ENCODE data around the gene OTUD5.

Gene OTUD5

DNA sequence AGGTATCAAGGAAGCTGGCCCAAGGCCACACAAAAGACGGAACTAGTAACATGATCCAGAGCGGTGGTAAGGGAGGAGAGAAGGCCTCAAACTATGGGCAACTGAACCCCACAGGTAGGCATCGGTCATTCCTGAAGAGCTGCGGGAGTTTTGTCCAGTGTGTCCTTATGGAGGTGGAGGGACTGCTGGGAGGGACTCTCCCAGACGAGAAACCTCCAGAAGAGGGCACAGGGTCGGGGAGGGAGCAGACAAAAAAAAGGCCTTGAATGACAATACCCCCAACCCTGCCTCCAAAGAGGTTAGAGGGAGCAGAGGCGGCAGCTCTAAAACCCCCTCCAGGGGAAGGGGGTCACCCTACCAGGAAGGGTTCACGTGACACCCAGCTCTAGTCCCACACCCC lies 53.2 kb downstream of the OTUD5 start:
- CTCF ChIA-PET = no interaction called here
- Mint-ChIP-seq H3K4me3 (no peak overlapping the region), H3K27me3 (no peaks in the 10 kb centered on the region), H3K36me3 (peaks cover 26% of the 10 kb centered on the region), H3K9me3 (no peaks in the 10 kb centered on the region), H3K4me1 (peaks cover 7% of the 10 kb centered on the region), H3K27ac (no peak overlapping the region)
- DNase-seq = no peak

- CTCF ChIA-PET = interaction anchor here (0.6 kb wide), 1 partner anchor 17 kb away, joined by 3 read pairs; no protein-coding TSS in a partner anchor
- peaks cover 10% of the 10 kb centered on the region for H3K4me1 Mint-ChIP-seq
- no peaks in the 10 kb centered on the region for H3K9me3 Mint-ChIP-seq
- no peak for DNase-seq
- H3K4me3 Mint-ChIP-seq = no peak overlapping the region
- H3K27ac Mint-ChIP-seq = peak overlapping the region; percentile 72
- H3K27me3 Mint-ChIP-seq = no peaks in the 10 kb centered on the region
- H3K36me3 Mint-ChIP-seq = peaks cover 21% of the 10 kb centered on the region
These were observed 54.1 kb downstream of the OTUD5 start for GRCh38 chrX:48903290-48903689.

DNA sequence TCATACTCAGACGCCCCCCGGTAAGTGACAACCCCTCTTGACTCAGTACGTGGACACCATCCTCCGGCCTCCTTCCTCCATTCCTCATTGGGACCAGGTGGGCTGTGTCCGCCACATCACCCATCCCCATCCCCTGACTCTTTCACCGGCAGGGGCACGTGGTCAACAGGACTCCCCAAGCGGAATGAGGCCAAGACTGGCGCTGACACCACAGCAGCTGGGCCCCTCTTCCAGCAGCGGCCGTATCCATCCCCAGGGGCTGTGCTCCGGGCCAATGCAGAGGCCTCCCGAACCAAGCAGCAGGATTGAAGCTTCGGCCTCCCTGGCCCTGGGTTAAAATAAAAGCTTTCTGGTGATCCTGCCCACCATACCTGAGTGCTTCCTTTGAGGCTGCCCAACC lies 54.6 kb downstream of the OTUD5 start:
- Mint-ChIP-seq H3K4me3 (no peak overlapping the region), H3K4me1 (peaks cover 13% of the 10 kb centered on the region), H3K27ac (no peak overlapping the region), H3K27me3 (no peaks in the 10 kb centered on the region), H3K9me3 (no peaks in the 10 kb centered on the region), H3K36me3 (peaks cover 21% of the 10 kb centered on the region)
- CTCF ChIA-PET = no interaction called here
- DNase-seq = no peak

DNA sequence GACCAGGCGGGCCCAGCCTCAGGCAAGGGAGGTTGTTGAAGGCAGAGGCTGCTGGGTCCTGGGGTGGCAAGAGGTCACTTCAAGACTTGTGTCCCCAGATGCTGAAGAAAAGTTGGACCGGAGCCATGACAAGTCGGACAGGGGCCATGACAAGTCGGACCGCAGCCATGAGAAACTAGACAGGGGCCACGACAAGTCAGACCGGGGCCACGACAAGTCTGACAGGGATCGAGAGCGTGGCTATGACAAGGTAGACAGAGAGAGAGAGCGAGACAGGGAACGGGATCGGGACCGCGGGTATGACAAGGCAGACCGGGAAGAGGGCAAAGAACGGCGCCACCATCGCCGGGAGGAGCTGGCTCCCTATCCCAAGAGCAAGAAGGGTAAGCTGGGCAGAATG lies 55.3 kb downstream of the OTUD5 start:
- Mint-ChIP-seq H3K9me3 (no peaks in the 10 kb centered on the region), H3K36me3 (peaks cover 22% of the 10 kb centered on the region), H3K4me3 (no peak overlapping the region), H3K27ac (no peak overlapping the region), H3K4me1 (peaks cover 13% of the 10 kb centered on the region), H3K27me3 (no peaks in the 10 kb centered on the region)
- CTCF ChIA-PET = no interaction called here
- no peak for DNase-seq

GRCh38 chrX:48901069-48901468 lies 56.3 kb downstream of the OTUD5 start:
- H3K36me3 Mint-ChIP-seq = peaks cover 22% of the 10 kb centered on the region
- H3K4me1 Mint-ChIP-seq = peaks cover 21% of the 10 kb centered on the region
- no peak for DNase-seq
- H3K4me3 Mint-ChIP-seq = no peak overlapping the region
- CTCF ChIA-PET = no interaction called here
- no peaks in the 10 kb centered on the region for H3K9me3 Mint-ChIP-seq
- H3K27ac Mint-ChIP-seq = no peak overlapping the region
- no peaks in the 10 kb centered on the region for H3K27me3 Mint-ChIP-seq

GRCh38 chrX:48899078-48899410 lies 58.4 kb downstream of the OTUD5 start:
- Mint-ChIP-seq H3K36me3 (peaks cover 27% of the 10 kb centered on the region), H3K4me1 (peaks cover 27% of the 10 kb centered on the region), H3K9me3 (no peaks in the 10 kb centered on the region), H3K27me3 (no peaks in the 10 kb centered on the region), H3K4me3 (peak overlapping the region; percentile 84), H3K27ac (peak overlapping the region; percentile 42)
- DNase-seq = no peak
- CTCF ChIA-PET = no interaction called here

DNA sequence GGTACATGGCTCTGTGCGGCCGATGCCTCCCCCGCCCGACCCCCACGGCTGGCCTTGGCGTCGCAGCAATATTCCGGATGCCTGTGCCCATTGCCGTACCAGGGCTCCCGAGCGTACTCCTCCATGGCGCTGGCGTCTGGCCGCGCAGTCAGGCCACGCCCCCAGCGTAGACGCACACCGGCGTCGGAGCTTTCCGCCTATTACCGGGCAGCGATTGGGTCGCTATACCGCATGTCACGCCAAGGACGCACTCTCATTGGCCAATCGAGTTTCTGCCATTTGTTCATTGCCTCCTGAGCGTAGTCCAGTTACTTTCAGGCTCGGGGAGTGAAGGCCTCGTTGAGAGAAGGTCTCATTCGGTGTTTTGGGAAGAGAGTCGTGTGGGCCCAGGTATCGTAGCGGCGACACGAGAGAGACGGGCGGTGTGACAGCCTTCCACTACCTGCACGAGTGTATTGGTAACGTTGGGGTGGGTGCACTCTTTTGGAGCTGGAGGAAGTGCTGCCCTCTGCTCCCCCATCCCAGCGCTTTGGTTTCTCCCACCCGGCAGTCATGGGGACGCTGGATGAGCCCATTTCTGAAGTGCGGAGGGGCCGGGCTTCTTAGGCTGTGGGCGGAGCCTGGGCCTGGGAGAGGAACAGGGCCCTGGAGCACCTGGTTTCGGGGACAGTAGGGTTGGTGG lies 59.6 kb downstream of the OTUD5 start, which contains the start of the genes PQBP1 and TIMM17B:
Gene PQBP1, plus strand, starts transcription at position 306 of the 682 bp plus-strand sequence. CDS start 580 bp downstream, outside the sequence.
Gene TIMM17B, minus strand, starts transcription at position 144 of the 682 bp plus-strand sequence. Its CDS starts 19 bp downstream, at position 125.
- peak; percentile 92 for DNase-seq
- CTCF ChIA-PET = interaction anchor here (0.7 to 1.0 kb wide), 3 partner anchors 40 to 146 kb away, joined by 3 read pairs; no protein-coding TSS in a partner anchor
- no peaks in the 10 kb centered on the region for H3K27me3 Mint-ChIP-seq
- peaks cover 31% of the 10 kb centered on the region for H3K4me1 Mint-ChIP-seq
- peak within 1 kb of the TSS; percentile 84 for H3K4me3 Mint-ChIP-seq
- H3K27ac Mint-ChIP-seq = peak within 1 kb of the TSS; percentile 97
- H3K9me3 Mint-ChIP-seq = no peaks in the 10 kb centered on the region
- H3K36me3 Mint-ChIP-seq = peaks cover 22% of the 10 kb centered on the region

- Mint-ChIP-seq H3K9me3 (no peaks in the 10 kb centered on the region), H3K4me1 (peaks cover 35% of the 10 kb centered on the region), H3K36me3 (peaks cover 20% of the 10 kb centered on the region), H3K4me3 (peak overlapping the region; percentile 84), H3K27me3 (no peaks in the 10 kb centered on the region), H3K27ac (peak overlapping the region; percentile 97)
- CTCF ChIA-PET = interaction anchor here (1.0 kb wide), 1 partner anchor 49 kb away, joined by 3 read pairs; no protein-coding TSS in a partner anchor
- DNase-seq = peak; percentile 77
These were observed 60.2 kb downstream of the OTUD5 start for GRCh38 chrX:48897157-48897624.

DNA sequence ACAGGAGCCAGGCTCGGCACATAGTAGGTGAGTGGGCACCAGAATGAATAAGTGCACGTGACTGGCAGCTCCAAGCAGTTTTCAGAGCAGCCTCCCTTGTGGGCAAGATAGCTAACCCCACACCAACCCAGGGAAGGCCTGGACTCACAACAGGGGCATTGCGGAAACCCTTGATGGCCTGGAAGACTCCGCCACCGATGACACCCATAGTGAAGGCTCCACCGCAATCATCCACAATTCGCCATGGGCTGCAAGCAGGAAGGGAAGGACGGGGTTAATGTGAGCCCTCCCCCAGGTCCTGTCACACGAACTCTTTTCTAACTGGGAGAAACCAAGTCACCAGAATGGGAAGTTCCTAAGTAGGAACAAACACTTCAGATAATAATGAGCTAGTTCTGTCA lies 60.8 kb downstream of the OTUD5 start:
- no peak for DNase-seq
- CTCF ChIA-PET = interaction anchor here (1.0 kb wide), 1 partner anchor 50 kb away, joined by 3 read pairs; no protein-coding TSS in a partner anchor
- Mint-ChIP-seq H3K4me1 (peaks cover 37% of the 10 kb centered on the region), H3K36me3 (peaks cover 16% of the 10 kb centered on the region), H3K27ac (peak overlapping the region; percentile 97), H3K4me3 (peak overlapping the region; percentile 84), H3K27me3 (no peaks in the 10 kb centered on the region), H3K9me3 (no peaks in the 10 kb centered on the region)

GRCh38 chrX:48894891-48895290 lies 62.5 kb downstream of the OTUD5 start:
- Mint-ChIP-seq H3K9me3 (no peaks in the 10 kb centered on the region), H3K4me3 (no peak overlapping the region), H3K4me1 (peaks cover 47% of the 10 kb centered on the region), H3K36me3 (peaks cover 10% of the 10 kb centered on the region), H3K27ac (no peak overlapping the region), H3K27me3 (no peaks in the 10 kb centered on the region)
- DNase-seq = no peak
- CTCF ChIA-PET = no interaction called here

GRCh38 chrX:48893556-48894348 lies 63.7 kb downstream of the OTUD5 start:
- CTCF ChIA-PET = interaction anchor here (1.3 kb wide), 1 partner anchor 53 kb away, joined by 6 read pairs; no protein-coding TSS in a partner anchor
- no peaks in the 10 kb centered on the region for H3K27me3 Mint-ChIP-seq
- no peak overlapping the region for H3K4me3 Mint-ChIP-seq
- no peak overlapping the region for H3K27ac Mint-ChIP-seq
- peaks cover 10% of the 10 kb centered on the region for H3K36me3 Mint-ChIP-seq
- H3K4me1 Mint-ChIP-seq = peaks cover 42% of the 10 kb centered on the region
- no peaks in the 10 kb centered on the region for H3K9me3 Mint-ChIP-seq
- no peak for DNase-seq

GRCh38 chrX:48892896-48893295 lies 64.5 kb downstream of the OTUD5 start:
- H3K27ac Mint-ChIP-seq = peak overlapping the region; percentile 33
- H3K4me3 Mint-ChIP-seq = no peak overlapping the region
- peaks cover 10% of the 10 kb centered on the region for H3K36me3 Mint-ChIP-seq
- CTCF ChIA-PET = interaction anchor here (1.6 to 1.9 kb wide), 2 partner anchors 19 to 49 kb away, joined by 4 to 6 read pairs; partner anchors contain the start of gene SLC35A2
- no peaks in the 10 kb centered on the region for H3K9me3 Mint-ChIP-seq
- no peak for DNase-seq
- H3K27me3 Mint-ChIP-seq = no peaks in the 10 kb centered on the region
- H3K4me1 Mint-ChIP-seq = peaks cover 37% of the 10 kb centered on the region

DNA sequence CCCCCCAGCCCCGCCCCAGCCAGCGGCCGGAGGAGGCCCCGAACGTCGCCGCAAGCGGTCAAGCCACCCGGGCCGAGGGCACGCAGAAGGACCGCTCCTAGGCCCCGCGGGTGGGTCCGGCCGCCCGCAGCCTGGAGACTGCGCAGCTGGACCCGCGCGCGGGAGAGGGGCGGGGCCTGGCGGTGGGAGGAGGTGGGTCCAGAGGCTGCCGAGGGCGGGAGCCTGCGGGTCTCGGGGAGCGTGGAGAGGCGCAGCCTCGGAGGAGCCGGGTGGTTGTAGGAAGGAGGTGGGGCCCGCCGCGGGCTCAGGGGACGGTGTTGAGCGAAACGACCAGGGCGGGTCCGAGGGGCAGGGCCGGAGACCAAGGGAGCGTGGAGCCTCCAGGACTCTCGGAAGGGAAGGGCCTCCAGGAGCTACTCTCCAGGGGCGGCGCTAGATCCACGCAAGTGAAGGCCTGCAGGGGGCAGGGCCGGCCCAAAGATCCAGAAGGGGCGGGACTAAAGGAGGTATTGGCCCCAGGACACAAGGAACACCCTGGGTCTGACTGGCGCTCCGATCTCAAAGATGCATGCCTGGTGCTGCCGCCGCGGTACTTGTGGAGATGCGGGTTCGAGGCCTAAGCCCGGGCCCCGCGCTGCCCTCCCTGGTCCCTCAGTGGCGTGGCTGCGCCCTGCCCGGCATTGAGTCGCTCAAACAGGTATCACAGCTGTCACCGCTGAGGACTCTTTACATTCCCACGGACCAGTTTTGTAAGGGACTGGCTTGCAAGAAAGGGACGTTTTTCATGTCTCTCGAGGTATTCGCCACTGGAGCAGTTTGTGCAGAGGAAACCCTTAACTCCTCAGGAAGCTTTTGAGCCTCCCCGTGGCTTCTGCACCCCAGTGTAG lies 65.8 kb downstream of the OTUD5 start:
- H3K4me1 Mint-ChIP-seq = peaks cover 33% of the 10 kb centered on the region
- H3K9me3 Mint-ChIP-seq = no peaks in the 10 kb centered on the region
- peak overlapping the region; percentile 91 for H3K4me3 Mint-ChIP-seq
- H3K36me3 Mint-ChIP-seq = peaks cover 9% of the 10 kb centered on the region
- peak overlapping the region; percentile 83 for H3K27ac Mint-ChIP-seq
- CTCF ChIA-PET = interaction anchor here (1.0 to 1.9 kb wide), 7 partner anchors 16 to 244 kb away, joined by 3 to 8 read pairs (median 4); partner anchors contain the start of gene SLC35A2
- H3K27me3 Mint-ChIP-seq = no peaks in the 10 kb centered on the region
- peak; percentile 85 for DNase-seq
